A549 (cell line): ENCODE results near the gene LAMA1. TPM values are rescaled to one million over a fixed set of nuclear protein-coding genes. Genes with fewer than 3 reads are reported as not detected.

Experiments used
- ATAC-seq, 2 experiments: fragments of 200-7000 bp in 1 of 2; fragments of >200 bp in 1 of 2; cut with Nextera tagmentation in 1 of 2; cut with Tn5 transposase in 1 of 2; 3 replicates each; pipeline versions ENCODE4 v1.8.0 to v1.9.1; 2018 to 2020; ENCODE audit warnings: mild to moderate bottlenecking in 1 of 2, moderate library complexity in 1 of 2
- CTCF ChIA-PET: fragments of 300-600 bp; sonication (Branson Sonifier 250); formaldehyde crosslinking; extraction: SDS; loops from one replicate; lab custom pipeline; 2021; ENCODE audit warnings: antibody characterized with exemption, inconsistent platforms; lab: Yijun Ruan, JAX
- POLR2A ChIA-PET: fragments of 350-600 bp; formaldehyde crosslinking; extraction: SDS; loops from one replicate; lab custom pipeline; 2021; ENCODE audit warnings: antibody characterized with exemption, inconsistent platforms; lab: Yijun Ruan, JAX
- DNase-seq, 2 experiments: peaks; one replicate each; pipeline versions ENCODE4 v3.0.0 to v3.0.0-alpha.2; 2011 to 2016; ENCODE audit warnings: low read depth in 1 of 2, low spot score in 1 of 2
- FAIRE-seq: peaks from 2 replicates; lab custom pipeline; 2011; peaks lifted over from hg19 to GRCh38; lab: Jason Lieb, UNC
- H3K27ac ChIP-seq, 2 experiments: fragments of >200 bp; sonication (Bioruptor Twin); formaldehyde crosslinking; 3 replicates each; pipeline ENCODE4 v1.5.1; 2016 to 2017
- H3K4me1 ChIP-seq: fragments of >200 bp; sonication (Bioruptor Twin); formaldehyde crosslinking; 3 replicates; pipeline ENCODE4 v1.6.1; 2016
- H3K4me2 ChIP-seq: fragments of >200 bp; sonication (Bioruptor Twin); formaldehyde crosslinking; 3 replicates; pipeline ENCODE4 v1.6.1; 2016
- H3K4me3 ChIP-seq: fragments of >200 bp; sonication (Bioruptor Twin); formaldehyde crosslinking; 3 replicates; pipeline ENCODE4 v1.5.1; 2016
- H3K9me3 ChIP-seq: fragments of >200 bp; sonication (Bioruptor Twin); formaldehyde crosslinking; 3 replicates; pipeline ENCODE4 v1.6.1; 2016
- BCL3 ChIP-seq: fragments of >200 bp; sonication (Bioruptor Twin); formaldehyde crosslinking; IDR thresholded peaks from 3 replicates; pipeline ENCODE4 v1.6.1; 2016
- BHLHE40 ChIP-seq: IDR thresholded peaks from 2 replicates; pipeline ENCODE4 v1.6.1; 2012; ENCODE audit warnings: low read depth, low read length, inconsistent platforms
- CEBPB ChIP-seq, 2 experiments: fragments of >200 bp in 1 of 2; sonication (Bioruptor Twin) in 1 of 2; formaldehyde crosslinking in 1 of 2; IDR thresholded peaks; 2 replicates each; pipeline ENCODE4 v1.6.1; 2012 to 2016
- CHD2 ChIP-seq: fragments of 150-350 bp; IDR thresholded peaks from 2 replicates; pipeline ENCODE4 v1.6.1; 2014; ENCODE audit warnings: low read length; ENCODE audit not compliant: partially characterized antibody
- EHMT2 ChIP-seq: fragments of 200-600 bp; sonication (generic); IDR thresholded peaks from 2 replicates; pipeline ENCODE4 v1.6.1; 2016; ENCODE audit warnings: antibody characterized with exemption, low read depth, mild to moderate bottlenecking, moderate library complexity
- EP300 ChIP-seq, 2 experiments: fragments of >200 bp; sonication (Bioruptor Twin); formaldehyde crosslinking; IDR thresholded peaks; 2 replicates in 1 of 2; 3 replicates in 1 of 2; pipeline ENCODE4 v1.6.1; 2016 to 2017
- ESRRA ChIP-seq: fragments of 150-350 bp; IDR thresholded peaks from 2 replicates; pipeline ENCODE4 v1.6.1; 2014; ENCODE audit warnings: mild to moderate bottlenecking, low read length, borderline replicate concordance
- FOXS1 ChIP-seq: fragments of 250-450 bp; sonication (Bioruptor Pico); IDR thresholded peaks from 2 replicates; pipeline ENCODE4 v1.5.0; 2020; ENCODE audit warnings: mild to moderate bottlenecking, moderate library complexity
- HOXB13 ChIP-seq: fragments of 250-450 bp; sonication (Bioruptor Pico); IDR thresholded peaks from 2 replicates; pipeline ENCODE4 v1.5.0; 2020; ENCODE audit warnings: low read depth, mild to moderate bottlenecking, moderate library complexity
- JUNB ChIP-seq: fragments of >200 bp; sonication (Bioruptor Twin); formaldehyde crosslinking; IDR thresholded peaks from 2 replicates; pipeline ENCODE4 v1.6.1; 2016
- KDM5A ChIP-seq: fragments of 200-600 bp; sonication (generic); IDR thresholded peaks from 2 replicates; pipeline ENCODE4 v1.6.1; 2016; ENCODE audit warnings: antibody characterized with exemption, mild to moderate bottlenecking
- MAFK ChIP-seq: fragments of 450-650 bp; IDR thresholded peaks from 2 replicates; pipeline ENCODE4 v1.6.1; 2014; ENCODE audit not compliant: partially characterized antibody
- MAZ ChIP-seq: fragments of 150-350 bp; IDR thresholded peaks from 2 replicates; pipeline ENCODE4 v1.6.1; 2014; ENCODE audit warnings: antibody characterized with exemption, low read depth, low read length, borderline replicate concordance
- PHF8 ChIP-seq: fragments of 200-600 bp; sonication (generic); IDR thresholded peaks from 2 replicates; pipeline ENCODE4 v1.6.1; 2016; ENCODE audit warnings: low read depth, mild to moderate bottlenecking, antibody characterized with exemption, moderate library complexity, borderline replicate concordance
- RARB ChIP-seq: fragments of 250-450 bp; sonication (Bioruptor Pico); IDR thresholded peaks from 2 replicates; pipeline ENCODE4 v1.8.0; 2021; ENCODE audit warnings: mild to moderate bottlenecking, moderate library complexity
- RNF2 ChIP-seq: fragments of 200-600 bp; sonication (generic); IDR thresholded peaks from 2 replicates; pipeline ENCODE4 v1.6.1; 2016; ENCODE audit warnings: low read depth, mild to moderate bottlenecking, antibody characterized with exemption, moderate library complexity, borderline replicate concordance
- SREBF2 ChIP-seq: fragments of 450-650 bp; IDR thresholded peaks from 2 replicates; pipeline ENCODE4 v1.6.1; 2014; ENCODE audit warnings: mild to moderate bottlenecking, moderate library complexity
- ZNF302 ChIP-seq: fragments of 250-450 bp; sonication (Bioruptor Pico); IDR thresholded peaks from 2 replicates; pipeline ENCODE4 v1.9.0; 2021; ENCODE audit warnings: inconsistent platforms, mild to moderate bottlenecking, moderate library complexity
- ZSCAN20 ChIP-seq: fragments of 250-450 bp; sonication (Bioruptor Pico); IDR thresholded peaks from 2 replicates; pipeline ENCODE4 v1.8.0; 2022; ENCODE audit warnings: mild to moderate bottlenecking, moderate library complexity
- WGBS: methylation state at CpG from one replicate; pipeline ENCODE4 v1.1.6; 2017; ENCODE audit errors: missing lambda C conversion rate; 5-methylcytosine and 5-hydroxymethylcytosine counted together
- polyA plus RNA-seq, 4 experiments: library from polyadenylated mRNA; depleted of rRNA in 3 of 4; stranded (reverse); fragments of >200 nt; fragmentation: RNase III in 1 of 4; extraction: RNeasy Plus Mini Kit Qiagen cat#74134 plus additional on column Dnase treatment in 1 of 4; gene quantifications; 2 replicates in 3 of 4; 3 replicates in 1 of 4; pipeline ENCODE4 v1.2.3, GENCODE V29; 2011 to 2017
- TF ChIP-seq, protein P1 (sequence below): fragments of 250-450 bp; sonication (Bioruptor Pico); IDR thresholded peaks from 2 replicates; pipeline ENCODE4 v1.5.0; 2020; ENCODE audit warnings: low read depth, mild to moderate bottlenecking, moderate library complexity

LAMA1 gene
- polyA plus RNA-seq, 2 of the 4 experiments (the other 2 are of a cell fraction): 0.05 to 0.06 TPM

DNA sequence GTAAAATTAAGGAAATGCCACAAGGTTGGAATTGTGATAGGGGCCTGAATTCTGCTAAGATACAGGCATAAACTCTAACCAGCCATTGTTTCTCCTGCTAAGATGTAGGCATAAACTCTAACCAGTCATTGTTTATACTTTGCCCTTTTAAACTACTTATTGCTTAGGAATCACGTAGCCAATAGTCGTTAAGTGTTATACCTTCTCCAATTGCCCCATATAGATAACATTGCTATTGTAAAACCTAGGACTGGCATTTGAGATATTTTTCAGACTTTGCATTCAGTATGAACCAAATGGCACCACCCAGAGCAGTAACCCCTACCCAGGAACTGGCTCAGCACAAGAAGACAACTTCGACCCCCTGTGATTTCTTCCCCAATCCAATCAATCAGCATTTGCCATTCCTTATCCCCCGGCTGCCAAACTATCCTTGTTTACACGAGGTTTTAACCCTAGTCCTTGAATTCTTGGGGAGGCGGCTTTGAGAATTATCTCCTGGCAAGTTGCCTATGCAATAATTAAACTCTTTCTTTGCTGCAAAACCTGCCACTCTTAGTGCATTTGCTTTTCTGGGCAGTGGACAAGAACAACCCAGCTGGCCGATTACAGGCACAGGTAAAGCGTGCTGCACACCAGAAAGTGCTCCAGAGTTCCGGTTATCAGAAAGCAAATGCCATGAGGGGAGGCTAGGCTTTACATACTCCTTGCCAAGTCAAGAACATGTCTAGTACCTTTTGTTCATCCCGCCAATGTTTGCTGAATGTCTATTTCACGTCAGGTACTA lies 167.6 kb downstream of the LAMA1 start:
- DNase-seq (no peak), FAIRE-seq (no peak), ATAC-seq (no peak)
- H3K4me1 ChIP-seq: no peaks in the 10 kb centered on the region
- H3K4me3 ChIP-seq: no peak overlapping the region
- H3K27ac ChIP-seq: no peak overlapping the region
- H3K4me2 ChIP-seq: no peak overlapping the region
- TF ChIP-seq CEBPB (IDR thresholded peaks at IDR 0.05) (no peak), MAZ (no peak), RARB (CRISPR knock-in tag) (no peak), PHF8 (no peak), HOXB13 (CRISPR knock-in tag) (no peak), JUNB (no peak), KDM5A (no peak), ZNF302 (CRISPR knock-in tag) (no peak), EHMT2 (no peak), CHD2 (no peak), RNF2 (no peak), ESRRA (no peak), EP300 (IDR thresholded peaks at IDR 0.05) (no peak)
- TF ChIP-seq, protein P1, sequence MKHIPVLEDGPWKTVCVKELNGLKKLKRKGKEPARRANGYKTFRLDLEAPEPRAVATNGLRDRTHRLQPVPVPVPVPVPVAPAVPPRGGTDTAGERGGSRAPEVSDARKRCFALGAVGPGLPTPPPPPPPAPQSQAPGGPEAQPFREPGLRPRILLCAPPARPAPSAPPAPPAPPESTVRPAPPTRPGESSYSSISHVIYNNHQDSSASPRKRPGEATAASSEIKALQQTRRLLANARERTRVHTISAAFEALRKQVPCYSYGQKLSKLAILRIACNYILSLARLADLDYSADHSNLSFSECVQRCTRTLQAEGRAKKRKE (CRISPR knock-in tag): no peak
- POLR2A ChIA-PET: no interaction called here
- no peaks in the 10 kb centered on the region for H3K9me3 ChIP-seq
- 22% methylated on average over 10 of the region's 11 CpGs for WGBS
- CTCF ChIA-PET: no interaction called here

GRCh38 chr18:6948281-6949055 lies 169.1 kb downstream of the LAMA1 start:
- ChIA-PET CTCF (no interaction called here), POLR2A (no interaction called here)
- no peak for DNase-seq

DNA sequence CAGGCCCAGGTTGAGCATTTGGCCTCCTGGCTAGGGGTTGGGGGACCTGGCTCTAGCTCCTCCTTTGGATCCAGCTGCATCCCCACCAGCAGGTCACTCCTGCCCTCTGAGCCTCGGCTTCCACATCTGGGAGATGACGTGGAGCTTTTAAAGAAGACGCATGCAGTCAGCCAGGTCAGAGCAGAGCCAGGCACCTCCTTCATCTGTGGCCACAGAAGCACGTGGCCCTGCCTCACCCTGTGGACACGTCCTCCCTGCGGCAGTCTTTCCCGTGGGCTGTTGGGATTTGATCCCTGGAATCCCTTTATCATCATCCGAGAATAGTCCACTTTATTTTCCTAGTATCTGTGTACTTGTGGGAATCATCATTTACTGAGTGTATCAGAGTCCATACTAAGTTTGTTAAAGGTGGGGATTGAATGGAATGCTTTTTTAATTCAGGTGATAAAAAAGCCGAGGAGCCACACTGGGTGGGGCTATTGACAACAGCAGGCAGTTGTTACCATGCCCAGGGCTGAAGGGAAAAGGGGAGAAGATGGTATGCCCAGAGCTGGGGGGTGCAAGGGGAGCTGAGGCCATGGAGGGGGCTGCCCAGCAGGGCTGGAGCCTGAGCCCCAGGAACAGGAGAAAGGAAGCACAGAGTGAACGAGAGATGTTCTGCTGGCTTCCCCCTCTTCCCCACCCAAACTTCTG lies 170.1 kb downstream of the LAMA1 start:
- CTCF ChIA-PET: interaction anchor here (0.6 to 1.1 kb wide), 3 partner anchors 27 to 229 kb away, joined by 3 read pairs; no protein-coding TSS in a partner anchor
- TF ChIP-seq PHF8 (no peak), ZSCAN20 (CRISPR knock-in tag) (no peak), SREBF2 (no peak), BCL3 (no peak), BHLHE40 (no peak), FOXS1 (CRISPR knock-in tag) (no peak)
- ATAC-seq (no peak), FAIRE-seq (no peak), DNase-seq (no peak)
- Histone ChIP-seq H3K27ac (no peak overlapping the region), H3K4me2 (no peak overlapping the region), H3K9me3 (no peaks in the 10 kb centered on the region), H3K4me1 (no peaks in the 10 kb centered on the region), H3K4me3 (no peak overlapping the region)
- POLR2A ChIA-PET: no interaction called here
- WGBS: 12% methylated on average over 8 of the region's 10 CpGs

More at GRCh38 chr18:6948281-6949055, 169.1 kb downstream of the LAMA1 start:
- no peak for TF ChIP-seq ESRRA
- peak; percentile 22 for TF ChIP-seq MAFK
- H3K9me3 ChIP-seq: no peaks in the 10 kb centered on the region
- H3K4me2 ChIP-seq: no peak overlapping the region
- no peaks in the 10 kb centered on the region for H3K4me1 ChIP-seq
- no peak overlapping the region for H3K27ac ChIP-seq
- no peak for FAIRE-seq
- 44% methylated on average over 16 of the region's 16 CpGs for WGBS
- H3K4me3 ChIP-seq: no peak overlapping the region
- no peak for ATAC-seq
